Fibroblast of skin of right biceps (primary cell): ENCODE results near the gene TSPEAR.

Source experiments
- DNase-seq: peaks from one replicate; pipeline ENCODE4 v3.0.0-alpha.2; 2013

TSPEAR gene

GRCh38 chr21:44522753-44523204 is 188.6 kb downstream of the TSPEAR start:
- no peak for DNase-seq

GRCh38 chr21:44521928-44522752 is 189.2 kb downstream of the TSPEAR start:
- DNase-seq: no peak

- no peak for DNase-seq
Observed at GRCh38 chr21:44521301-44521927, 190.0 kb downstream of the TSPEAR start.

GRCh38 chr21:44520326-44521300 is 190.8 kb downstream of the TSPEAR start:
- no peak for DNase-seq

GRCh38 chr21:44519346-44520325 is 191.7 kb downstream of the TSPEAR start:
- DNase-seq: no peak

GRCh38 chr21:44518686-44519085 is 192.7 kb downstream of the TSPEAR start:
- no peak for DNase-seq

GRCh38 chr21:44517175-44517899 is 194.0 kb downstream of the TSPEAR start:
- peak; percentile 38 for DNase-seq

- DNase-seq: no peak
Observed at GRCh38 chr21:44516828-44517174, 194.6 kb downstream of the TSPEAR start.

- no peak for DNase-seq
Observed at GRCh38 chr21:44516342-44516741, 195.0 kb downstream of the TSPEAR start.

GRCh38 chr21:44515359-44516165 is 195.8 kb downstream of the TSPEAR start:
- DNase-seq: no peak

- DNase-seq: no peak
Observed at GRCh38 chr21:44514746-44515358, 196.5 kb downstream of the TSPEAR start.

- DNase-seq: no peak
Observed at GRCh38 chr21:44514218-44514520, 197.2 kb downstream of the TSPEAR start.

GRCh38 chr21:44513389-44514217 is 197.8 kb downstream of the TSPEAR start:
- no peak for DNase-seq

- DNase-seq: no peak
Observed at GRCh38 chr21:44512496-44513388, 198.6 kb downstream of the TSPEAR start.

GRCh38 chr21:44511938-44512275 is 199.5 kb downstream of the TSPEAR start:
- no peak for DNase-seq

GRCh38 chr21:44511219-44511937 is 200.0 kb downstream of the TSPEAR start:
- no peak for DNase-seq

- DNase-seq: peak; percentile 29
Observed at GRCh38 chr21:44510508-44511218, 200.7 kb downstream of the TSPEAR start.
